Activated CD4-positive, CD25-positive, alpha-beta regulatory T cell treated with anti-CD3 and anti-CD28 coated beads, Interleukin-2, amount 50 U/mL, for 16 hours (primary cell): ENCODE results near the gene TMED3.
"Not testable (repeated sequence)": the region's sequence is repeated elsewhere in the genome, so short reads cannot be mapped to it uniquely, and the experiment has no call there.

Experiments
- DNase-seq: peaks from one replicate; pipeline ENCODE4 v3.0.0-alpha.2; 2020; ENCODE audit warnings: low read depth, low spot score

TMED3 gene

DNA sequence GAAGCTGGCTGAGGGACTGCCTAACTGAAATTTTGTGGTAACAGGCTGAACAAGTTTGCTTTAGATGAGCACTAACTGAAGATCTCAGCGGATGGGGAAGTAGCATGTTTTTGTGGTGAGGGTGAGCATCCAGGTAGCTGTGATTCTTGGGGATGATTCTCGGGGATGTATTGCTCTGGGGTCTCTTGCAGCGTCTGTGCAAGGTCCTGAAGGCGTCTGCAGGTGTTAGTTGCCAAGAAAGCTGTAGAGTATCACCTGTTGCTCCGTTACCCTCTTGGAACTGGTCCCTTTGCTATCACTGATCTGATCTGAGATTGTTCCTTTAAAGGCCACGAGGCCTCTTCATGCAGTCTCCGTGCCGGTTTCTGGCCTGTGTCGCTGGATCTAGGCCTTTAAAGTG, 6.0 kb downstream of the TMED3 start:
- no peak for DNase-seq

- not testable (repeated sequence) for DNase-seq
Measured at GRCh38 chr15:79319973-79320372, 9.1 kb downstream of the TMED3 start.

- no peak for DNase-seq
Measured at GRCh38 chr15:79321876-79322275, 11.0 kb downstream of the TMED3 start.

DNA sequence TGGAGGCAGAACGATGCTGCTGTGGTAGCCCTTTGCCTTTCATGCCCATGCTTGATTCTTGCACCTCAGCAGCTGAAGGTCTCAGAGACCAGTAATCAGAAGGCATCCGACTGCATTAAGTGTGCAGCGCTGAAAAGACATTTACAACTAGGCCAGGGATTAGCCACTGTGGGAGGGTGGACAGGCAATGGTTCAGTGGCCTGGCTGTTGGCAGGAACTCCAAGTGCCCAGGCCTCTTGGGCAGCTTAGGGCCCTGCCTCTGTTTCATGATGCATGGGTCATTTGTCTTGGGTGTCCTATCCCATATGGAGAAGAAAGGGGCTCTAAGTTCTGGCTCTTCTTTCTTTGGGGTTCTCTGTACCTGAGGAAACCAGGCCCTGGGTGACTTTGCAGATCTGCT, 11.4 kb downstream of the TMED3 start:
- no peak for DNase-seq

GRCh38 chr15:79322945-79323344, 12.0 kb downstream of the TMED3 start:
- no peak for DNase-seq

- no peak for DNase-seq
Measured at GRCh38 chr15:79329171-79329611, 18.3 kb downstream of the TMED3 start.

- no peak for DNase-seq
Measured at GRCh38 chr15:79332824-79333510, 22.1 kb downstream of the TMED3 start.

DNA sequence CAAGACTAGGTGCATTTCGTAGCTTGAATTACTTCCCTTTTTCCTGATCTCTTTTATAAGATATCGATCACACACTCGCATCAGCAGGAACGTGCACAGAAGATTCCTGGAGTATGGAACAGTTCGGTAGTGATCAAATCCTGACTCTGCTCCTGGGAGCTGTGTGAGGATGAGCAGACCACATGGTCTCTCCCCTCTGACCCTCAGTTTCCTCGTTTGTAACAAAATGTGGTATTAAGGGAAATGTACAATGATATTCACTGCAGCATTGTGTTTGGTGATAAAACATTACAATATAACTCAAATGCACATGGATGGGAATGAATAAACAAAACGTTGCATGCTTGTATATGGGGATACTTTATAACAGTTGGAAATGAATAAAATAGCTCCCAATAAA, 26.7 kb downstream of the TMED3 start:
- DNase-seq = no peak

- DNase-seq = no peak
Measured at GRCh38 chr15:79339588-79340314, 28.8 kb downstream of the TMED3 start.

GRCh38 chr15:79340315-79340602, 29.3 kb downstream of the TMED3 start:
- DNase-seq = no peak

DNA sequence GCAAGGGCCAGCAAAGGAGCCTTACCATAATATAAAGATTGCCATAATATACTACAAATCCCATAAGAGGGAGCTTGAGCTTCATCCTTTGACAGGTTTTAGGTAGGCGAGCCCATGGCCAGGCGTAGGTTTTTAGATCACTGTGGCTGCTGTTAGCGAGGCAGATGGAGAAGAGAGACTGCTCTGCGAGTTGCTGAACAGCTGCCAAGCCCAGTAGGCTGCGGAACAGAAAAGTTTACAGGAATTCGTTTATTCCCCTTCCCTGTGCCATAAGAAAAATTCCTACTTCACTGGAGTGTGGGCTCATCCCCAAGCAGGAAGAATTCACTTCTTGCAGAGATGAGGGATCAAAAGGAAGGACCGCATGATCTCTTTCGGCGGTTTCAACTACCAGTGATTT, 30.5 kb downstream of the TMED3 start:
- DNase-seq = no peak

GRCh38 chr15:79349525-79349924, 38.6 kb downstream of the TMED3 start:
- DNase-seq = no peak

GRCh38 chr15:79352206-79352605, 41.3 kb downstream of the TMED3 start:
- DNase-seq = no peak

DNA sequence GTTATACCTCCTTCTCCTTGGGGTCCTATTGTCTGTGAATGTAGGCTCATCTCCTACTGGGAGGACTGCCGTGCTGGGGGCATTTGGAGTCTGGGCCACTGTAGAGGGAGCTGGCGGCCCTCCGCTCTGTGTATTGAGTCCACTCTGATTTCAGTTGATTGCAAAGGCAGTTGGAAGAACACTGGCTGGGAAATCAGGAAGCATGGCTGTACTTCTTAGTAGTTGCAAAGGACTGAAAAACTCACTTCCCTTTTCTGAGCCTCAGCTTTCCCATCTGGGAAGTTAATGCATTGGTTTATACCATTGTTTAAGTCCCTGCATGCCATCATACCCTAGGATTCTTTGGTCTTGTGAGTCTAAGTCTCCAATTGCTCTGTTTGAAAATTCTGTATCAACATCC, 46.7 kb downstream of the TMED3 start:
- DNase-seq = no peak

DNA sequence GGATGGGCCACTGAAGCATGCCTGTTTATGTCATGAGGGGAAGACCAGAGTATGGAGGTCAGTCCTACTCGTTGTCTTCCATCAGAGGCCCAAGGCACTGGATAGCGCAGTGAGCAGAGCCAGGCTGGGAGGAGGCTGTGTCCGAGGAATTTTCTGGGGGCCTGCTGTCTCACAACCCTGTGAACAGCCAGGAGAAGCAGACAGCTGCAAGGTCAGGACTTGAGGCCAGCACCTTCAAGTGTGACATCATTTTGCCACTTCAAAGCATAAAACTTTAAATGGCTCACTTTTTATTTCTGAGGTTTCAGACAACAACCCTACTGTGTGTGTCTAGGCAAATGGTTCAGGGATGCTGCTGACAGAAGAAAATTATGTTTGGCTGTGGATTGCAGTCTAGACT, 47.2 kb downstream of the TMED3 start:
- no peak for DNase-seq

GRCh38 chr15:79364571-79365240, 53.8 kb downstream of the TMED3 start:
- no peak for DNase-seq

GRCh38 chr15:79365765-79366164, 54.9 kb downstream of the TMED3 start:
- DNase-seq = no peak

GRCh38 chr15:79366691-79367090, 55.8 kb downstream of the TMED3 start:
- no peak for DNase-seq

DNA sequence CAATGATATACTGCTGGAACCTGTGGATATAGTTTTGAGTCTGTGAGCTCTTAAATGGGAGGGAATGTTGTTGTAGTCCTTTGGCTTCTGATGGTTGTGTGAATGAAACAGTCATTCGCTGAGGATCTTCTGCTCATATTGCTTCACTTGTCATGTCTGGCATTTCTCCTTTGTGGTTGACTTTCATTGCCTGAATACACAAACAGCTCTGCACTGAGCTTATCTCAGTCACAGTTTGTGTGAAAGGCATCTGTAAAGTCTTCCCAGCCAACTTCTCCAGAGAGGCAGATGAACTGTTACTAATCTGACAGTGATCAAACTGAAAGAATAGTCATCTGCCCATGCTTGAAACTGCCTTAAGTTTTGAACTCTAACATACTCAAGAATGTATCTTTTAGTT, 59.8 kb downstream of the TMED3 start:
- no peak for DNase-seq

DNA sequence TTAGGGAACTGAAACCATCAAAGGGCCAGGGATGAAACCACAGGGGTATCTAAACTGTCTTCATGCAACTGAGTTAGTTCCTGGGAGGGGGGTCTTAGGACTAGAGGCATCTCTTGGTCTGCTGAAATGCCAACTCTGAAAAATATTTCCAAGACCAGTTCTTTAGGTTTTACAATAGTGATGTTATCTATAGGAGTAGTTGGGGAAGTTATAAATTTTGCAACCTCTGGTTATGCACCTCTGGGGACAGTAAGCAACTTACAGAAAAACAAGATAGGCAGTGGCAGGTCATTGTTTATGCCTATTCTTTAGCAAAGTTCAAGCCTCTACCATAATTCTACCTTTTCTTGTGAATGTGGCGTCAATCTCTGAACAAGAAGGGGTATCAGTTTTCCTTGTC, 60.7 kb downstream of the TMED3 start:
- DNase-seq = no peak

DNA sequence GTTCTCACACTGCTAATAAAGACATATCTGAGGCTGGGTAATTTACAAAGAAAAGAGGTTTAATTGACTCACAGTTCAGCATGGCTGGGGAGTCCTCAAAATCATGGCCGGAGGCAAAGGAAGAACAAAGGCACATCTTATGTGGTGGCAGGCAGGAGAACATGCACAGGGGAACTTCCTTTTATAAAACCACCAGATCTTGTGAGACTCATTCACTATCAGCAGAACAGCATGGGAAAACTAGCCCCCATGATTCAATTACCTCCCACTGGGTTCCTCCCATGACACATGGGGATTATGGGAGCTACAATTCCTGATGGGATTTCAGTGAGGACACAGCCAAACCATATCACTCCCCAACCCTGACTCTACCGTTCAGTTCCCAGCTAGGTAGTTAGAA, 61.5 kb downstream of the TMED3 start:
- DNase-seq = no peak
